Heart right ventricle (tissue), 16 donors: Measurements from ENCODE around the gene PDE6A. TPM values are rescaled to one million over a fixed set of nuclear protein-coding genes. Genes with fewer than 3 reads are reported as not detected.

Experiments
- ATAC-seq, 8 donors: fragments of 200-7000 bp; cut with Tn5 transposase; one replicate each; pipeline ENCODE4 v1.9.1; 2020; ENCODE audit warnings: mild to moderate bottlenecking in 8 of 8, moderate library complexity in 8 of 8, moderate number of reproducible peaks in 1 of 8
- DNase-seq, 2 donors: peaks; one replicate each; pipeline ENCODE4 v3.0.0-alpha.2; 2020
- H3K27ac ChIP-seq, 10 donors: fragments of 200-600 bp; sonication (generic) in 2 of 10; one replicate each; pipeline versions ENCODE4 v1.5.0 to v1.8.0; 2020 to 2022; ENCODE audit warnings: mild to moderate bottlenecking in 3 of 10
- H3K27me3 ChIP-seq, 7 donors: fragments of 200-600 bp; one replicate each; pipeline ENCODE4 v1.8.0; 2021 to 2022; ENCODE audit warnings: mild to moderate bottlenecking in 2 of 7
- H3K36me3 ChIP-seq, 9 donors: fragments of 200-600 bp; sonication (generic) in 1 of 9; one replicate each; pipeline versions ENCODE4 v1.5.0 to v1.8.0; 2020 to 2022; ENCODE audit warnings: mild to moderate bottlenecking in 2 of 9
- H3K4me1 ChIP-seq, 9 donors: fragments of 200-600 bp; sonication (generic) in 1 of 9; one replicate each; pipeline versions ENCODE4 v1.5.0 to v1.8.0; 2020 to 2022; ENCODE audit warnings: mild to moderate bottlenecking in 4 of 9
- H3K4me3 ChIP-seq, 10 donors: fragments of 200-600 bp; sonication (generic) in 2 of 10; one replicate each; pipeline versions ENCODE4 v1.5.0 to v1.8.0; 2020 to 2022; ENCODE audit warnings: mild to moderate bottlenecking in 7 of 10, moderate library complexity in 2 of 10
- H3K9me3 ChIP-seq, 11 donors: fragments of 200-600 bp in 10 of 11; sonication (generic) in 2 of 11; one replicate each; pipeline versions ENCODE4 v1.5.0 to v1.8.0; 2013 to 2022; ENCODE audit warnings: mild to moderate bottlenecking in 2 of 11, control low read depth in 1 of 11, moderate library complexity in 1 of 11
- WGBS, 2 donors: extraction: QIAGEN DNeasy Blood & Tissue Kit; methylation state at CpG; one replicate each; pipeline ENCODE4 v1.1.7; 2013; ENCODE audit warnings: inconsistent platforms in 1 of 2; 5-methylcytosine and 5-hydroxymethylcytosine counted together
- intact Hi-C, 10 donors: fragments of 100-400 bp; cut with DNase I; formaldehyde crosslinking; loops; one replicate each; pipeline versions ENCODE4 v1.11.1 to v1.14.2; 2022
- polyA plus RNA-seq, 2 donors: library from polyadenylated mRNA; stranded (reverse); fragments of 200-250 nt; gene quantifications; one replicate each; pipeline ENCODE4 v1.2.3, GENCODE V29; 2013
- total RNA-seq, 10 donors: library from RNA; stranded (reverse); fragmentation: NEBNext Ultra II Directional in 3 of 10; extraction: Animal tissue kit (Norgen Biotek cat#: 25700) in 3 of 10; gene quantifications; one replicate each; pipeline versions ENCODE4 v1.2.1 to v1.2.4, GENCODE V29; 2021 to 2023
- TF ChIP-seq, protein P1 (sequence below), 9 donors: fragments of 200-600 bp; sonication (generic) in 2 of 9; IDR thresholded peaks; one replicate each; pipeline versions ENCODE4 v1.5.0 to v1.8.0; 2021 to 2022; ENCODE audit warnings: antibody characterized with exemption in 9 of 9, mild to moderate bottlenecking in 5 of 9, moderate library complexity in 1 of 9
- donor health status: Arrhythmogenic right ventricular cardiomyopathy.
- donor health status: ischemic (EF 13 %, LVEDD 7.1; RV severe dilation, severe dysfunction).
- donor health status: healthy with polysubstance abuse.
- donor health status: DM: no; HTN: yes; CAD: no.
- donor health status: DM: no; HTN: no; CAD: no.
- donor health status: ischemic (EF 25% LVEDD 6.9; RV normal size, moderate dysfunction).
- donor health status: ischemic (EF 25% LVEDD 5.7; RV mildly dilated, moderate dysfunction).
- donor health status: healthy.
- donor health status: DM: yes; HTN: yes; CAD: no.
- donor health status: Ischemic cardiomyopathy.
- donor health status: ischemic (EF 35%, LVEDD 5.7; RV mildly dilated, moderate dysfunction).
- donor health status: nonischemic (EF 11% LVEDD 7.7; RV severe dilation, severe dysfunction).
- donor health status: DM: yes; HTN: yes; CAD: no.
- donor health status: PGD.
- donor health status: ischemic (EF 29% LVEDD 5.4; RV normal size, mild dysfunction).
- donor health status: nonischemic (EF 23%, LVEDD 6.1; RV moderate dilation, normal function).

Gene PDE6A
- total and polyA plus RNA-seq, 12 donors: 0.06 to 0.28 (median 0.17) TPM; not detected in 5

DNA sequence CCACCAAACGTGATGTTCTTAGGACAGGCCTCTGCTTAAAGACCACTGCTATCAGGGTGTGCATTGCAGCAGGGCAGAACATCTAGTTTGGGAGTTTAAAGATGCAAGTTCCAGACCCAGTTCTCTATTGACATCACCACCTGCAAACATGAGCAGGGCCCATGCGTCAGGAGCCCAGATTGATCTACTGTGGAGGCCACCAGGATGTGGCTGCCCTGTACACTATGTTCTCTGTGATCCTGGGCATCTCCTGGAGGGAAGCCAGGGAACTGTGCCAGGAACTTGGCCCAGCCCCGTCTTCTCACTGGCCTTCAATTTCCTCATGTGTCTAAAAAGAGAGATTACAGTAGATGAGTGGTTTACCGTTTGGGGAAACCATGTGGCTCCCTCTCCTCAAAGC lies 87.1 kb downstream of the PDE6A start:
- intact Hi-C loops: no loop called here
- 29 to 32% methylated on average over 4 of the region's 4 CpGs for WGBS, 2 donors
- ATAC-seq: peak; percentile 62 to 99 (median 92)

DNA sequence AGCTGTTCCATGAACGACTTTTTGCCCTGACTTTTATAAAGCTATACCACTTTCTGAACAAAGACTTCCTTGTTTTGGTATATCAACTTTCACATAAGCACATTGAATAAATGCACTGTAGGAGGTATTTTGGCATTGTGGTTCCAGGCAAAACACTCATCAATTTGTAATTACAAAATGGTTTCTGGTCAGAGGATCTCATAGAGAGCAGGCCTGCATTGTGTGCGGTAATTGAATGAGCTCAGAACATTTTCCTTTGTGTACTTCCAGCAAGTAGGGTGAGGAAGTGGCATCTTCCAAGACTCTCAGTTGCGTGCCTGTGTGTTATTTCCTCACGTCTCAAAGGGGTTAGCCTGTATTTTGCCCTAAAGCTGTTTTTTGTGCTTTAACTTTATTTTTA lies 89.2 kb downstream of the PDE6A start:
- 78 to 85% methylated on average over 4 of the region's 4 CpGs for WGBS, 2 donors
- ATAC-seq (no peak), DNase-seq (no peak)
- peaks cover 0 to 27% (median 15%) of the 10 kb centered on the region in 9 donors for H3K4me1 ChIP-seq
- intact Hi-C loops: no loop called here
- TF ChIP-seq, protein P1, sequence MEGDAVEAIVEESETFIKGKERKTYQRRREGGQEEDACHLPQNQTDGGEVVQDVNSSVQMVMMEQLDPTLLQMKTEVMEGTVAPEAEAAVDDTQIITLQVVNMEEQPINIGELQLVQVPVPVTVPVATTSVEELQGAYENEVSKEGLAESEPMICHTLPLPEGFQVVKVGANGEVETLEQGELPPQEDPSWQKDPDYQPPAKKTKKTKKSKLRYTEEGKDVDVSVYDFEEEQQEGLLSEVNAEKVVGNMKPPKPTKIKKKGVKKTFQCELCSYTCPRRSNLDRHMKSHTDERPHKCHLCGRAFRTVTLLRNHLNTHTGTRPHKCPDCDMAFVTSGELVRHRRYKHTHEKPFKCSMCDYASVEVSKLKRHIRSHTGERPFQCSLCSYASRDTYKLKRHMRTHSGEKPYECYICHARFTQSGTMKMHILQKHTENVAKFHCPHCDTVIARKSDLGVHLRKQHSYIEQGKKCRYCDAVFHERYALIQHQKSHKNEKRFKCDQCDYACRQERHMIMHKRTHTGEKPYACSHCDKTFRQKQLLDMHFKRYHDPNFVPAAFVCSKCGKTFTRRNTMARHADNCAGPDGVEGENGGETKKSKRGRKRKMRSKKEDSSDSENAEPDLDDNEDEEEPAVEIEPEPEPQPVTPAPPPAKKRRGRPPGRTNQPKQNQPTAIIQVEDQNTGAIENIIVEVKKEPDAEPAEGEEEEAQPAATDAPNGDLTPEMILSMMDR (IDR thresholded peaks at IDR 0.05): no peak
- no peaks in the 10 kb centered on the region for H3K9me3 ChIP-seq
- no peaks in the 10 kb centered on the region for H3K27me3 ChIP-seq
- peak overlapping the region in 2 of 10 donors; percentile 20 to 38 for H3K27ac ChIP-seq
- H3K36me3 ChIP-seq: peaks cover 0 to 41% (median 4%) of the 10 kb centered on the region in 9 donors
- H3K4me3 ChIP-seq: no peak overlapping the region

More for the DNA sequence above, 87.1 kb downstream of the PDE6A start:
- peaks cover 0 to 20% (median 0%) of the 10 kb centered on the region in 9 donors for H3K36me3 ChIP-seq
- peak; percentile 76 to 80 for DNase-seq
- no peaks in the 10 kb centered on the region for H3K9me3 ChIP-seq
- H3K4me3 ChIP-seq: no peak overlapping the region
- TF ChIP-seq, protein P1 (IDR thresholded peaks at IDR 0.05): no peak
- H3K27ac ChIP-seq: peak overlapping the region; percentile 16 to 82 (median 74)
- H3K27me3 ChIP-seq: no peaks in the 10 kb centered on the region
- peaks cover 0 to 28% (median 15%) of the 10 kb centered on the region in 9 donors for H3K4me1 ChIP-seq

DNA sequence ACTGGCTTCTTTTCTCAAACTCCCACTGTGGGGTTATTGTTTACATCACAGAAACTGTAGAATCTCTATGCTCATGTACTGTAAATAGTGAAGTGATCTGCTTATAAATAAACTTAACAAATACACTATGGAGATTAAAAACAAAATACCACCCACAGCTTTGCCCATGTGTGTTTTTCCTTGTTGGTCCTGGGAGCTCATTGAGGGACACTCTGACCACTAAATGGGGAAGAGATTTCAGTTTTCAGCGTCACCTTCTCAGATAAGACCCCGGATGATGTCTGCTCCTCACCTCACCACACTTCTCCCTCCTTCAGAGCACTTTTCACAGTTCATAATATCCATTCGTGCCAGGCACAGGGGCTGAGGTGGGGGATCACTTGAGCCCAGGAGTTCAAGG lies 89.7 kb downstream of the PDE6A start:
- H3K4me1 ChIP-seq: peaks cover 0 to 27% (median 15%) of the 10 kb centered on the region in 9 donors
- DNase-seq (no peak), ATAC-seq (no peak)
- H3K4me3 ChIP-seq: no peak overlapping the region
- WGBS, 2 donors: 69 to 72% methylated on average over 3 of the region's 3 CpGs
- no peaks in the 10 kb centered on the region for H3K27me3 ChIP-seq
- intact Hi-C loops: loop anchor here in 6 of 10 donors (5.0 kb wide), 5 partner anchors 102 to 218 kb away; partner anchors contain the start of gene SLC26A2 (in 2 of the 6)
- peaks cover 0 to 46% (median 4%) of the 10 kb centered on the region in 9 donors for H3K36me3 ChIP-seq
- peak overlapping the region in 2 of 10 donors; percentile 20 to 38 for H3K27ac ChIP-seq
- H3K9me3 ChIP-seq: no peaks in the 10 kb centered on the region
- TF ChIP-seq, protein P1 (IDR thresholded peaks at IDR 0.05): no peak

DNA sequence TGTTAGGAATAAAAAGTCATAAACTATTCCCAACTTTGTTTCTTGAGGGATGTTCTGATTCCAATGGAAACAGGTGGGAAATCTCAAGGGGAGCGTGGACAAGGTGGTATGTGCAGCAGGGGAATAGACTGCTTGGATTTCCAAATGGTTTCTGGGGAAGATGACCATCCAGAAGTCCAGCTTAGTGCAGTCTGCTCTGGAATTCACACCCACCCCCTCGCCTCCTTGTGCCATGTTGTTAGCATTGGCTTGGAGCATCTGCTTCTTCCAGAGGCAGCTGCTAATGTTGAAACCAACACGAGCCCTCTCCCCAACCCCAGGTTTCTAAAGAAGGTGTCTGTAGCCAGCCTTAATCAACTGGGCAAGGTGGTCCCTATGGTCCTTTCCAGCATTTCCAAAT lies 90.9 kb downstream of the PDE6A start:
- H3K4me3 ChIP-seq: no peak overlapping the region
- ATAC-seq (no peak), DNase-seq (no peak)
- no peaks in the 10 kb centered on the region for H3K9me3 ChIP-seq
- H3K27ac ChIP-seq: peak overlapping the region in 1 of 10 donors; percentile 4
- H3K36me3 ChIP-seq: peaks cover 0 to 58% (median 11%) of the 10 kb centered on the region in 9 donors
- TF ChIP-seq, protein P1 (IDR thresholded peaks at IDR 0.05): no peak
- H3K27me3 ChIP-seq: no peaks in the 10 kb centered on the region
- WGBS, 2 donors: 73 to 76% methylated on average over 3 of the region's 3 CpGs
- H3K4me1 ChIP-seq: peaks cover 0 to 27% (median 15%) of the 10 kb centered on the region in 9 donors
- intact Hi-C loops: loop anchor here in 6 of 10 donors (1.0 to 5.0 kb wide), 7 partner anchors 104 to 217 kb away; partner anchors contain the start of gene SLC26A2 (in 2 of the 6)
